GM19395 (cell line): Measurements from ENCODE around the gene ING5.
"Not testable (repeated sequence)": the region's sequence is repeated elsewhere in the genome, so short reads cannot be mapped to it uniquely, and the experiment has no call there.

Experiments
- ATAC-seq: cut with Tn5 transposase; IDR thresholded peaks from one replicate; pipeline ENCODE4 v1.9.1; 2021; ENCODE audit warnings: mild to moderate bottlenecking, moderate library complexity; ENCODE audit not compliant: unreplicated experiment

ING5 gene

GRCh38 chr2:241759067-241759807, 57.4 kb downstream of the ING5 start:
- ATAC-seq: no peak

- ATAC-seq: not testable (repeated sequence)
Measured at GRCh38 chr2:241759893-241760292, 58.1 kb downstream of the ING5 start.

- ATAC-seq: no peak
Measured at GRCh38 chr2:241760301-241760771, 58.5 kb downstream of the ING5 start.

GRCh38 chr2:241762321-241762932, 60.6 kb downstream of the ING5 start:
- no peak for ATAC-seq

GRCh38 chr2:241762933-241763369, 61.1 kb downstream of the ING5 start:
- no peak for ATAC-seq

- no peak for ATAC-seq
Measured at GRCh38 chr2:241763551-241764274, 61.9 kb downstream of the ING5 start.

GRCh38 chr2:241764275-241765241, 62.7 kb downstream of the ING5 start:
- no peak for ATAC-seq

GRCh38 chr2:241767464-241768250, 65.8 kb downstream of the ING5 start:
- no peak for ATAC-seq

- no peak for ATAC-seq
Measured at GRCh38 chr2:241768251-241768711, 66.4 kb downstream of the ING5 start.

GRCh38 chr2:241768850-241769249, 67.0 kb downstream of the ING5 start:
- no peak for ATAC-seq

- no peak for ATAC-seq
Measured at GRCh38 chr2:241769819-241770184, 68.0 kb downstream of the ING5 start.

- ATAC-seq: no peak
Measured at GRCh38 chr2:241770185-241770935, 68.5 kb downstream of the ING5 start.

- ATAC-seq: no peak
Measured at GRCh38 chr2:241770936-241771285, 69.1 kb downstream of the ING5 start.

GRCh38 chr2:241771286-241772062, 69.6 kb downstream of the ING5 start:
- ATAC-seq: no peak

GRCh38 chr2:241772063-241772499, 70.2 kb downstream of the ING5 start:
- no peak for ATAC-seq

- ATAC-seq: no peak
Measured at GRCh38 chr2:241773511-241774418, 71.9 kb downstream of the ING5 start.
